Panc1 (cell line): ENCODE measurements around the gene CADM1. TPM values are rescaled to one million over a fixed set of nuclear protein-coding genes. Genes with fewer than 3 reads are reported as not detected.

ENCODE experiments used
- ATAC-seq: fragments of 200-7000 bp; cut with Tn5 transposase; 2 replicates; pipeline ENCODE4 v1.9.1; 2020; ENCODE audit warnings: mild to moderate bottlenecking, moderate library complexity
- BruUV-seq: library from RNA; stranded (reverse); fragments of 400-500 nt; replicated peaks from 2 replicates; lab custom pipeline; 2021; lab: Mats Ljungman, UMichigan
- CTCF ChIA-PET: fragments of 300-600 bp; sonication (Branson Sonifier 250); formaldehyde crosslinking; loops from one replicate; lab custom pipeline; 2022; ENCODE audit warnings: antibody characterized with exemption; lab: Charles Lee
- POLR2A ChIA-PET: fragments of 300-600 bp; sonication (Branson Sonifier 250); formaldehyde crosslinking; loops from one replicate; lab custom pipeline; 2022; ENCODE audit warnings: antibody characterized with exemption; lab: Charles Lee
- DNase-seq: peaks from one replicate; pipeline ENCODE4 v3.0.0-alpha.2; 2010; ENCODE audit warnings: low read depth, low spot score
- H3K27ac ChIP-seq: 2 replicates; pipeline ENCODE4 v1.5.1; 2011; ENCODE audit warnings: mild to moderate bottlenecking, low read length, inconsistent platforms
- H3K27me3 ChIP-seq: fragments of 200-500 bp; sonication (Bioruptor generic); 2 replicates; pipeline ENCODE4 v1.6.0; 2014; ENCODE audit warnings: low read length, inconsistent platforms; ENCODE audit not compliant: control insufficient read depth, insufficient read depth
- H3K36me3 ChIP-seq: fragments of 200-500 bp; sonication (Bioruptor generic); 2 replicates; pipeline ENCODE4 v1.5.1; 2014; ENCODE audit warnings: inconsistent platforms, mild to moderate bottlenecking, low read length, moderate library complexity; ENCODE audit not compliant: control insufficient read depth, insufficient read depth
- H3K4me1 ChIP-seq: 2 replicates; pipeline ENCODE4 v1.5.1; 2011; ENCODE audit warnings: inconsistent platforms, mild to moderate bottlenecking, low read length, moderate library complexity; ENCODE audit not compliant: control insufficient read depth, insufficient read depth
- H3K4me3 ChIP-seq, 2 experiments: 2 replicates each; pipeline ENCODE4 v1.5.1; 2011 to 2012; ENCODE audit warnings: low read depth in 2 of 2, low read length in 2 of 2, mild to moderate bottlenecking in 2 of 2, inconsistent platforms in 1 of 2, moderate library complexity in 1 of 2
- H3K9me3 ChIP-seq: fragments of 200-500 bp; sonication (Bioruptor generic); 2 replicates; pipeline ENCODE4 v1.5.1; 2014; ENCODE audit warnings: low read depth, mild to moderate bottlenecking, inconsistent platforms, low read length, moderate library complexity; ENCODE audit not compliant: control insufficient read depth, insufficient read depth
- CTCF ChIP-seq: fragments of 450-650 bp; IDR thresholded peaks from 2 replicates; pipeline ENCODE4 v1.5.1; 2017; ENCODE audit warnings: mild to moderate bottlenecking
- POLR2AphosphoS5 ChIP-seq: IDR thresholded peaks from 2 replicates; pipeline ENCODE4 v1.6.1; 2012; ENCODE audit warnings: mild to moderate bottlenecking, low read depth, low read length, moderate library complexity
- REST ChIP-seq, 2 experiments: IDR thresholded peaks; 2 replicates each; pipeline ENCODE4 v1.6.1; 2011 to 2012; ENCODE audit warnings: low read depth in 2 of 2, control low read depth in 1 of 2, low read length in 1 of 2, mild to moderate bottlenecking in 1 of 2, moderate library complexity in 1 of 2; ENCODE audit not compliant: insufficient read depth in 1 of 2
- SIN3A ChIP-seq: IDR thresholded peaks from 2 replicates; pipeline ENCODE4 v1.6.1; 2012; ENCODE audit warnings: low read depth, mild to moderate bottlenecking, low read length, moderate library complexity, borderline replicate concordance; ENCODE audit not compliant: insufficient read depth
- TCF7L2 ChIP-seq: IDR thresholded peaks from 2 replicates; pipeline ENCODE4 v1.6.1; 2011; ENCODE audit warnings: mild to moderate bottlenecking, low read depth, low read length, inconsistent platforms
- in situ Hi-C: cut with HindIII; loops from 2 replicates; pipeline ENCODE4 v1.10.0; 2016; ENCODE audit warnings: low sequenced_read_pairs, low pct_unique_long_range_greater_than_20kb
- intact Hi-C: fragments of 100-400 bp; cut with micrococcal nuclease; formaldehyde crosslinking; loops from one replicate; pipeline ENCODE4 v1.10.0; 2022; ENCODE audit not compliant: unreplicated experiment
- total RNA-seq: library from RNA; stranded (reverse); gene quantifications from one replicate; pipeline ENCODE4 v1.2.1, GENCODE V29; 2021; ENCODE audit not compliant: unreplicated experiment

CADM1 gene
- total RNA-seq, 1 experiment from 2014 or later: 3.9 TPM

GRCh38 chr11:115199481-115200069 lies 304.6 kb downstream of the CADM1 start:
- intact Hi-C loops: no loop called here
- Histone ChIP-seq H3K36me3 (no peaks in the 10 kb centered on the region), H3K9me3 (no peaks in the 10 kb centered on the region), H3K4me1 (no peaks in the 10 kb centered on the region), H3K27ac (no peak overlapping the region), H3K4me3 (no peak overlapping the region), H3K27me3 (no peaks in the 10 kb centered on the region)
- ChIA-PET CTCF (no interaction called here), POLR2A (no interaction called here)
- no peak for DNase-seq
- no peak for ATAC-seq
- no TSS peak for BruUV-seq
- in situ Hi-C loops: no loop called here
- TF ChIP-seq POLR2AphosphoS5 (no peak), TCF7L2 (no peak), CTCF (no peak), SIN3A (no peak), REST (IDR thresholded peaks at IDR 0.05; ENCODE audit: insufficient read depth in 1 of 2, low read depth in 2 of 2, low read length in 1 of 2) (no peak)

GRCh38 chr11:115198321-115198741 lies 305.9 kb downstream of the CADM1 start:
- CTCF ChIA-PET: no interaction called here
- H3K9me3 ChIP-seq: no peaks in the 10 kb centered on the region
- H3K4me1 ChIP-seq: no peaks in the 10 kb centered on the region
- POLR2A ChIA-PET: no interaction called here
- H3K27ac ChIP-seq: no peak overlapping the region
- H3K27me3 ChIP-seq: no peaks in the 10 kb centered on the region
- H3K36me3 ChIP-seq: no peaks in the 10 kb centered on the region
- H3K4me3 ChIP-seq: no peak overlapping the region
- ATAC-seq: no peak
- BruUV-seq: no TSS peak
- intact Hi-C loops (no loop called here), in situ Hi-C loops (no loop called here)
- no peak for DNase-seq
- TF ChIP-seq REST (IDR thresholded peaks at IDR 0.05; ENCODE audit: insufficient read depth in 1 of 2, low read depth in 2 of 2, low read length in 1 of 2) (no peak), CTCF (no peak), TCF7L2 (no peak), SIN3A (no peak), POLR2AphosphoS5 (no peak)
